PFSK-1 (cell line): ENCODE data around the gene MAML2.

ENCODE experiments used
- POLR2AphosphoS5 ChIP-seq: IDR thresholded peaks from 2 replicates; pipeline ENCODE4 v1.6.1; 2012; ENCODE audit warnings: low read depth, mild to moderate bottlenecking, control low read depth, low read length, moderate library complexity
- REST ChIP-seq, 2 experiments: IDR thresholded peaks; 2 replicates each; pipeline versions ENCODE4 v1.6.1 to v1.8.0; 2011 to 2012; ENCODE audit warnings: low read depth in 2 of 2, low read length in 2 of 2, control low read depth in 1 of 2, inconsistent platforms in 1 of 2, mild to moderate bottlenecking in 1 of 2, moderate library complexity in 1 of 2; ENCODE audit not compliant: insufficient read depth in 1 of 2
- SIN3A ChIP-seq: IDR thresholded peaks from 2 replicates; pipeline ENCODE4 v1.6.1; 2012; ENCODE audit warnings: mild to moderate bottlenecking, low read length, moderate library complexity, borderline replicate concordance; ENCODE audit not compliant: insufficient read depth
- TAF1 ChIP-seq: IDR thresholded peaks from 2 replicates; pipeline ENCODE4 v1.6.1; 2012; ENCODE audit warnings: low read length, control low read depth, borderline replicate concordance; ENCODE audit not compliant: insufficient read depth

DNA sequence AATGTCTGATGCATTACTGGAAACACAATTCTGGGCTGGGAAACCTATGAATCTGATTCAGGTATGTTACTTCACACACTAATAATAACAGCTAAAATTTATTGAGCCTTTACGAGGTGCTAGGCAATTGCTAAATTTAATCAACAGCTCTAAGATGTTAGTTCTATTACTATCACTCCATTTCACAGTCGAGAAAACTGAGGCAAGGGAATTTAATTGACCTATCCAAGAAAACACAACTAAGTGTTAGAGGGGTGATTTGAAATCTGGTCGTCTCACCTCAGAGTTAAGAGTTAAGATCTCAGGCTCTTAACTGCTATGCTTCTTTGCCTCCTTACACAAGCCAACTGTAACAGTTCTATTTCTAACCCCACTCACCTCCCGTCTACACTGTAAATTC lies 8.8 kb downstream of the MAML2 start:
- TF ChIP-seq REST (IDR thresholded peaks at IDR 0.05; ENCODE audit: insufficient read depth in 1 of 2, low read depth in 2 of 2, low read length in 2 of 2) (no peak), SIN3A (no peak), POLR2AphosphoS5 (no peak), TAF1 (no peak)
